GM21423 (cell line): ENCODE measurements around the gene GPR152.
"Not testable (repeated sequence)": the region's sequence is repeated elsewhere in the genome, so short reads cannot be mapped to it uniquely, and the experiment has no call there.

Experiments
- ATAC-seq: cut with Tn5 transposase; IDR thresholded peaks from one replicate; pipeline ENCODE4 v1.9.1; 2021; ENCODE audit warnings: mild to moderate bottlenecking, moderate library complexity; ENCODE audit not compliant: unreplicated experiment

The GPR152 gene

DNA sequence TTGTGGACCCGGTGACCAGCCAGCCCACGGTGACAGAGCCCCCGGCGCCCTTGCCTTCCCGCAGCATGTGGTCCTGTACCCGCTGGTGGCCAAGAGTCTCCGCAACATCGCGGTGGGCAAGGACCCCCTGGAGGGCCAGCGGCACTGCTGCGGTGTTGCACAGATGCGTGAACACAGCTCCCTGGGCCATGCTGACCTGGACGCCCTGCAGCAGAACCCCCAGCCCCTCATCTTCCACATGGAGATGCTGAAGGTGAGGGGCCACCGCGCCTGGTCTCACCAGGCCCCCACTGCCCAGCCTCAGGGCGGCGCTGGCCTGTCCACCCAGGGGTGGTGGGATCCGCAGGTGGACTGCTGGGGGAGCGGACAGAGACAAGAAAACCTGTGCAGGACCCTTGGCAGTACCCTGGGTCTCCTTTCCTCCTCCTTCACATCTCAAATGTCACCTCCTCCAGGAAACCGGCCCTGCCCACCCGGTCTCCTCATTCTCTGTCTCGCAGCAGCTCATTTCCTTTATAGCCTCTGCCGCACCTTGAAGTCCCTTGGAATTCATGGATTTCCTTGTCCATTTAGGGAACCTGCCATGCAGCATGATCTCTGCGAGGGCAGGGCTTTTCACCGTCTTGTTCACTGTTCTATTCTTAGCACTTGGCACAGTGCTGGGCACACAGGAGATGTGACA lies 36.8 kb upstream of the GPR152 start:
- no peak for ATAC-seq

DNA sequence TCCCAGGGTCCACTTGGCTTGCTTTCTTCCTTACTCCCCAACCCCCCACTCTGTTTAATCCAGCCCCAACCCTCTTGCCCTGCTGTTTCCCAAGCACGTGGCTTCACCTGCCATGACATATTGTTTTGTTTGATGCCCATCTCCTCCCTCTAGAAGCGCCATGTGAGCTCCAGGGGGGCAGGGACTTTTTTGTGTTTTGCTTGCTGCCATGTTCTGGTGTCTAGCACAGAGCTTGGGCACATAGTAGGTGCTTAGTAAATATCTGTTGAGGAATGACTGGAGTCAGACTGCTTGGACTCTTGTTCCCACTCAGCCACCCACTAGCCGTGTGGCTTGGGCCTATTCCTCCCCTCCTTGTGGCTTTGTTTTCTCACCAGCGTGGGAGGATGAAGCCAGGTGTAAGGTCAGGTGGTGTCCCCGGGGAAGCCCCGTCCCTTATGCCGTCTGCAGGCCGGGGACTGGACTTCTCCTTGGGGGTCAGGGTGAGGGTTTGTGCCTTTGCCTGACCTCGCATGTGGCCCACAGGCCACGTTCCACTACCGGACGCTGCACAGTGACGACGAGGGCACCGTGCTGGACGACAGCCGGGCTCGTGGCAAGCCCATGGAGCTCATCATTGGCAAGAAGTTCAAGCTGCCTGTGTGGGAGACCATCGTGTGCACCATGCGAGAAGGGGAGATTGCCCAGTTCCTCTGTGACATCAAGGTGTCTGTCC lies 34.1 kb upstream of the GPR152 start:
- no peak for ATAC-seq

DNA sequence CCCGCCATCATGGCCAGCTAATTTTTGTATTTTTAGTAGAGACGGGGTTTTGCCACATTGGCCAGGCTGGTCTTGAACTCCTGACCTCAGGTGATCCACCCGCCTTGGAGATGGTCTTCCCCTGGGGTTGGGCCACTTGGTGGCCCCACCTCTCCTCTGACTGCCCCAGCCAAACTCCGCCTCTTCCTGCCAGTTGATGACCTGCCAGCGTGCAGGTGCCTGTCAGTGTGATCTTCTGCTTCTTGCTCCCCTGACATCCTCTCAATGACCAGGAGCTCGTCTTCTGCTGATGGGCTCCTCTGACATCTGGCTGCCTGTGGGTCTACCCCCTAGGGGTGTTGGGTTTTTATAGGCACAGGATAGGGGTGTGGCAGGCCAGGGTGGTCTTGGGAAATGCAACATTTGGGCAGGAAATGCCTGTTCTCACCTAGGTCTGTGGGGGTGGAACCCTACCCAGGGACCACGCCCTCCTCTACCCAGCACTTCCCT lies 33.4 kb upstream of the GPR152 start:
- ATAC-seq: not testable (repeated sequence)

DNA sequence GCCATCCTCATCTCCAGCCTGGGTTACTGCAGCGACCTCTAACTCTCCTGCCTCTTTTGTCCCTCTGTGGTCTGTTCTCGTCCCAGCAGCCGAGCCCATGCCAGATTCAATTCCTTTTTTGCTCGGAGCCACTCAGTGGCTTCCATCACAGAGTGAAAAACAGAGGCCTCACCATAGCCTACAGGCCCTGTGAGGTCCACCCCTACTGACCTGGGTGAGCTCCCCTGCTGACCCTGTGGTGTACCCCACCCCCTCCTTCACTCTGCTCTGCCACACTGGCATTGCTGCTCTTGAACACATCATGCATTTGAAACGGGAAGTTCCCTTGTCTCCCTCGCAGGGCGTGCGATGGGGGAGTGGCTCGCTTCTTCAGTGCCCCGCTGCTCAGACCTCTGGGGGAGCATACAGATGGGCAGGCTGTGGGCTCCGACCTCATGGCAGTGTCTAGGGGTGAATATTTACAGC lies 32.4 kb upstream of the GPR152 start:
- ATAC-seq: no peak

DNA sequence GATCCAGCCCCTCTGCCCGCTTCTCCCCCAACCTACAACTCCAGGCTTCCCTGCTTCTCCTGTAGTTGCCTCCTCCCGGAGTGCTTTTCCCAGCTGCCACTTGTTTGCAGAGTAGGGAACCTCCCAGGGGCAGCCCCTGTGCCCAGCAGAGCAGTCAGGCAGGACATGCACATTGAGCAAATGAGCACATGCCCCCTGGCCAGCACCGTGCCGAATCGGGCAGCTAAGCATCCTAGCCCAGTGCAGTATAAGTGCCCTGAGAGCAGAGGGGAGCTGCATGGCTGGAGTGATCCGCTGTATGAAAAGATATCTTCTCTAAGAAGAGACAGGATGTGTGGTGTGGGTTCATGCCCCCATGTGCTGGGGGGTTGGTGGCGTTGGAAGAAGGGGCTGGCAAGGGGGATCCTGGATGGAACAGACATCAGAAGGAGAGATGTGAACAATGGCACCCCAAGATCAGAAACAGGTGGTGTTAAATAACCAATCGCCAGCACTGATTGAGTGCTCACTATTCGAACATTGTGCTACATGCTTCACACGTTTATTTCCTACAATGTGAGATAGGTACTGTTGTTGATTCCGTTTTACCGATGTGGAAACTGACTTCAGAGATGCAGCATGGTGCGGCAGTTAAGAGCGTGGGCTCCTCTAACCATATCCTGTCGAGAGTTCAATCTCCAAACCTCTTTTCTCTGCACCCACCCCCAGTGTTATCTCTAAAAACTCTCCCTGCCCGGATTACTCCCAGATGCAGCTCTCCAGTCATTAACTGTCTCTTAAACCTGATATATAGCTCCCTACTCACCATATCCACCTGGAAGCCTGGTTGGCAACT lies 31.5 kb upstream of the GPR152 start:
- ATAC-seq: no peak

DNA sequence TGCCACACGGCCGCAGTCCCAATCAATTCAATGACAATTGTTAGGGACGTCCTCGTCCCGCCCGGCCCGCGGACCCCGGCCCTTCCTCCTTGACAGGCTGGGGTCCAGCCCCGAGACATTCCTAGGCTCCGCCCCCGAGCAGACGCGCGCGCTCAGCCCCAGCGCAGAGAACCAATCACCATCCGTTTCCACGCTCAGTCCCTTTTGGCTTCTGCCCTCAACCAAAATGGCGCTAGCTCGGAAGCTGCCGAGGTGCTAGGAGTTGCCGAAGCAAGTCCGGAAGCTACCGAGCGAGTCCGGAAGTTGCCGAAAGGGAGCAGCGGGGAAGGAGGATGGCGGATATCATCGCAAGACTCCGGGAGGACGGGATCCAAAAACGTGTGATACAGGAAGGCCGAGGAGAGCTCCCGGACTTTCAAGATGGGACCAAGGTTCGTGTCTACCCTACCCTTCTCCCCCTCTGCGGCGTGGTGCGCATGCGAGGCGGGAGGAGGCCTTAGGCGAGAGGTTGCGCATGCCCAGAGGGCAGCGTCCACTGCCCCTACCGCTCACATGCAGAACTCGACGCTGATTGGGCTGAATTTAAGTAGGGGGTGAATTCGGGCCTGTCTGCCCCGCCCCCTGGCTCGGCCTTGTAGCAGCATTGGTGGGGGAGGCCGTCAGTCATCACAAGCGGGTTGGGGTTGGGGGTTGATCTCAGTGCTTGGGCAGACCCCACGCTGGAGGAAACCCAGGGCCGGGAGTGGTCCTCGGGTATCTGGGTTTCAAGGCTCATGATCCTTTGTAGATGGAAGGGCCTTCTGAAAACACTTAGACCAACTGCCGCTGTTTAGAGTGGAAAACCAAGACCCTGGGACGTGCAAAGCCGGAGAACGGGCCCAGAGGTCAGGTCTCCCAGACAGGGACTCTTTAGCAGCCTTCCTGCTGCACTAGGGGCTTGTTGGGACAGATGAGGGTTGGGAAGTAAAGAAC lies 30.6 kb upstream of the GPR152 start, which contains the start of gene AIP:
Gene AIP (plus strand): TSS at position 200 of the 972 bp plus-strand sequence. CDS start 133 bp downstream, at position 333.
- peak; percentile 61 for ATAC-seq

DNA sequence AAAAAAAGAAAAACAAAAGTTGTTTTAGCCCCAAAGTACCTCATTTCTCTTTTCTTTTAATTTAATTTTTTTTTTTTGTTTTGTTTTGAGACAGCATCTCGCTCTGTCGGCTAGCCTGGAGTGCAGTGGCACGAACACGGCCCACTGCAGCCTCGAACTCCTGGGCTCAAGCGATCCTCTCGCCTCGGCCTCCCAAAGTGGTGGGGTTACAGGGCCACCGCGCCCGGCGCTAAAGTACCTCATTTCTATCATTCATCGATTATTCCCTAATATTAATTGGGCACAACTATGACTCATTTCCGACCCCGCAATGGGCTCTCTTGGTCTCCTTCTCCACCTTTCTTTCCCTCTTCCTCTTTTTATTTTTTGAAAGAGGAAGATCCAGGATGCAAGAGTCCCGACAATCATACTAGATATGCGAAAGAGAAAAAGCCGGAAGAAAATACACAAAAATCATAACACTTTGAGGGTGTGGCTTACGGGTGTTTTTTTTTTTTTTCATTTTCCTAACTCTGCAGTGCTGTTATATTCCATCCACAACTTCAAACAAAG lies 29.8 kb upstream of the GPR152 start:
- peak; percentile 9 for ATAC-seq

DNA sequence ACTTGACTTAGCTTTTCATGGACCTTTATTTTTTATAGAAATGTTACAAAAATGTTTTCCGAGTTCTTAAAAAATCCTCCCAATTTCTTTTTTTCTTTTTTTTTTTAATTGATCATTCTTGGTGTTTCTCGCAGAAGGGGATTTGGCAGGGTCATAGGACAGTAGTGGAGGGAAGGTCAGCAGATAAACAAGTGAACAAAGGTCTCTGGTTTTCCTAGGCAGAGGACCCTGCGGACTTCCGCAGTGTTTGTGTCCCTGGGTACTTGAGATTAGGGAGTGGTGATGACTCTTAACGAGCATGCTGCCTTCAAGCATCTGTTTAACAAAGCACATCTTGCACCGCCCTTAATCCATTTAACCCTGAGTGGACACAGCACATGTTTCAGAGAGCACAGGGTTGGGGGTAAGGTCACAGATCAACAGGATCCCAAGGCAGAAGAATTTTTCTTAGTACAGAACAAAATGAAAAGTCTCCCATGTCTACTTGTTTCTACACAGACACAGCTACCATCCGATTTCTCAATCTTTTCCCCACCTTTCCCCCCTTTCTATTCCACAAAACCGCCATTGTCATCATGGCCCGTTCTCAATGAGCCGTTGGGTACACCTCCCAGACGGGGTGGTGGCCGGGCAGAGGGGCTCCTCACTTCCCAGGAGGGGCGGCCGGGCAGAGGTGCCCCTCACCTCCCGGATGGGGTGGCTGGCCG lies 25.0 kb upstream of the GPR152 start:
- ATAC-seq: not testable (repeated sequence)

DNA sequence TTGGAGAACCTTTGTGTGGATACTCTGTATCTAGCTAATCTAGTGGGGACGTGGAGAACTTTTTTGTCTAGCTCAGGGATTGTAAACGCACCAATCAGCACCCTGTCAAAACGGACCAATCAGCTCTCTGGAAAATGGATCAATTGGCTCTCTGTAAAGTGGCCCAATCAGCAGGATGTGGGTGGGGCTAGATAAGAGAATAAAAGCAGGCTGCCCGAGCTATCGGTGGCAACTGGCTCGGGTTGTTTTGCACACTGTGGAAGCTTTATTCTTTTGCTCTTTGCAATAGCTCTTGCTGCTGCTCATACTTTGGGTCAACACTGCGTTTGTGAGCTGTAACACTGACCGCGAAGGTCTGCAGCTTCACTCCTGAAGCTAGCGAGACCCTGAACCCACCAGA lies 24.2 kb upstream of the GPR152 start:
- ATAC-seq: not testable (repeated sequence)

DNA sequence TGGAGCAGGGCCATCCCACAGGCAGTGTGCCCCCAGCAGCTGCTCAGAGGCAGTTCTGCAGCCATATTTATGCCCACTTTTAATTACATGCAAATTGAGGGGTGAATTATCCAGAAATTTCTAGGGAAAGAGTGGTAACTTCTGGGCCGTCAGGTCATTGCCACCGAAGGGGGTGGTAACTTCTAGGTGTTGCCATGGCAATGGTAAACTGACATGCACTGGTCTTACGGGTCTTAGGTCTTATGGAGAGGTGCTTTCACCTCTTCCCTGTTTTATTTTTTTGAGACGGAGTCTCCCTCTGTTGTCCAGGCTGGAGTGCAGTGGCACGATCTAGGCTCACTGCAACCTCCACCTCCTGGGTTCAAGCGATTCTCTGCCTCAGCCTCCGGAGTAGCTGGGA lies 20.4 kb upstream of the GPR152 start:
- ATAC-seq: no peak

DNA sequence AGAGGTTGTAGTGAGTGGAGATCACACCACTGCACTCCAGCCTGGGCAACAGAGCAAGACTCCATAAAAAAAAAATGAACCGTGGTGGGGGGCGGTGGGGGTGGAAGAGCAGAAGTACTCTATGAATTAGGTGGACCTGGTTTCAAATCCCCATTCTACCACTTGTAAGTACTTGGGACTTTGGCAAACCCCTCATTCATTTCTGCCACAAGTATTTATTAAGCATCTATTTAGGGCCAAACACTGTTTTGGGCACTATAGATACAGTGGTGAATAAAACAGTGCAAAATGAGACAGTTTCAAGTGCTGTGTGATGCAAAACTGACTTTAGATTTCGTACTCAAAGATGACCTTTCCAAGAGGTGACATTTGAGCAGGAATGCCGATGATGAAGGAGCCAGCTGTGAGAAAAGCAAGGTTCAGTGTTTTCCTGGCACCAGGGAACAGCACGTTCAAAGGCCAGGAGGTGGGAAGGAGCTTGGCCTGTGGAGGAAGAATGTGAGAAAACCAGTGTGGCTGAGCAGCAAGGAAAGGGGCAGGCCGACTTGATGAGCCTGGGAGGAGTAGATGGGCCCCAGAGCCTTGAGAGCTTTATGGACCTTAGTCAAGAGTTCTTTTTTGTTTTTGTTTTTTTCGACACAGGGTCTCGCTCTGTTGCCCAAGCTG lies 17.9 kb upstream of the GPR152 start:
- no peak for ATAC-seq

DNA sequence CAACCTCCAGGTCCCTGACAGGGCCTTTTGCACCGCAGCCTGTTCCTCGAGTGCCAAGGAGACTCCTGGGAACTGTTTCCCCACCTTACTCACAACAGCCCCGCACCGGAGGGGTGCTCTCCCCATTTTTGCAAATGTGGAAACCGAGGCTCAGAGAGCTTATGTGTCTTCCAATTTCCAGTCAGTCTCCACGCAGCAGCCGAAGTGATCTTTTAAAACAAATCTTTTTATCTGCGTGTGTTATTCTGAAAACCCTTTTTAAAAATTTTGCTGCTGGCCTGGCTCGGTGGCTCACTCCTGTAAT lies 16.9 kb upstream of the GPR152 start:
- no peak for ATAC-seq

DNA sequence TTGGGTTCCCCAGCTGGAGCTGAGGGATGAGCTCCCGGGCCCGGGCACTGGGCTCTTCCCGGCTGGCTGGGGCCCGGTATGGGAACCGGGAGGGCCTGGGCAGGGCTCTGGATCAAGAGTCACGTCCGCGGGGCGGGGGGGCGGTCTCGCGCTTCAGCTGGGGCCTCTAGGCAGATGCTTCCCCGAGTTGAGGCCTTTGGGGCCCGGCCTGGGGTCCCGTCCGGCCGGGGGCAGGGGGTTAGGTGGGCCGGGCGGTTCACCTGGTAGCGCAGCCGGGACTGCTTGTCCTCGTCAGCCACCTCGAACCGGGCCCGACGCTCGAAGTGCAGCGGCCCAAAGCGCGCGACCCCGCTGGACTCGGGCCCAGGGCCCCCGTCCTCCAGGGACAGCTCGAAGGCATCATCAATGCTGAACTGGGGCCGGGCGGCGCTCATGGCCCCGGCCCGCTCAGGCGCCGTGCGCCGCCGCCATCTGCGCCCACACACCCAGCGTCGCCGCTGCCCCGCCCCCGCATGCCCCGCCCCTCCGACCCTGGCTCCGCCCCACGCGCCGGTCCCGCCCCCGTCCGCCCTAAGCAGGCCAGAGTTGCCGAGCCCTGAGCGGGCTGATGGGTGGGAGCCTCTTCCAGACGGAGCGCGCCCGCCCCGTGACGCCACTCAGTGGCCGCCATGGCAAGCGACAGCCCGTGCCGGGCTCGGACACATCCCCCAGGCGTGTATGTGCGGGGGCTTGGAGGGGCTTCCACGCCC lies 16.4 kb upstream of the GPR152 start, which contains the start of gene TMEM134:
Gene TMEM134 (minus strand): TSS at position 493 of the 749 bp plus-strand sequence. CDS start 59 bp downstream, at position 434.
- peak; percentile 67 for ATAC-seq

DNA sequence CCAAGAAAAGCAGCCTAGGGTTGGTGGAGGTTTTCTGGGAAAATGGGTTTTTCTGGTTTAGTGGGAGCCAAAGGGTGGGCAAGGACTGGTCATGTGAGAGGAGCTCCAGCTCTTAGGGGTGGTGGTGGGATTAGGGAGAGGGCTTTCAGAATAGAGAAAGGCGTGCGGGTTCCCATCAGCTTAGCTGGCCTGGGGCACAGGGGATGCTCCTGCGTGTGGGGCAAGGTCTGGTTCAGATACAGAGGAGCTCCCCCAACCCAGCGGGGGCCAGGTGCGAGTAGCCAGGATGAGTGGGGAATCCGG lies 15.9 kb upstream of the GPR152 start:
- no peak for ATAC-seq

DNA sequence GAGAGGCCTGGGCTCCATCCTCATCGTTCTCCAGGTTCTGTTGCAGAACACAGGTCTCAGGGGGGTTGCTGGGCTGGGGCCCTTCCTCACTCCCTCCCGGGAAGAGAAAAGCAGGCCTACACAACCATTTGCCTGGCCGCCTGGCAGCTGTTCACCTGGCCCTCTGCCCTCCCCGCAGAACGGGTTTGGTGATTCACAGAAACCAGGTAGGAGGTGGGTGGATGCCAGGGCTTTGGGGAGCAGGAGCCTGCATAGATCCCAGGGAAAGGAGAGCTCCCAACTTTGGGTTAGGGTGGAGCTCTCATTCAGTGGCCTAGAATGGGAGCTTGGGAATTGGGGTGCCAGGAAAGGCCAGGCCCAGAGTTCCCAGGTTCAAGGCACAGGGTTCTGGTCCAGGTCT lies 15.5 kb upstream of the GPR152 start:
- no peak for ATAC-seq

DNA sequence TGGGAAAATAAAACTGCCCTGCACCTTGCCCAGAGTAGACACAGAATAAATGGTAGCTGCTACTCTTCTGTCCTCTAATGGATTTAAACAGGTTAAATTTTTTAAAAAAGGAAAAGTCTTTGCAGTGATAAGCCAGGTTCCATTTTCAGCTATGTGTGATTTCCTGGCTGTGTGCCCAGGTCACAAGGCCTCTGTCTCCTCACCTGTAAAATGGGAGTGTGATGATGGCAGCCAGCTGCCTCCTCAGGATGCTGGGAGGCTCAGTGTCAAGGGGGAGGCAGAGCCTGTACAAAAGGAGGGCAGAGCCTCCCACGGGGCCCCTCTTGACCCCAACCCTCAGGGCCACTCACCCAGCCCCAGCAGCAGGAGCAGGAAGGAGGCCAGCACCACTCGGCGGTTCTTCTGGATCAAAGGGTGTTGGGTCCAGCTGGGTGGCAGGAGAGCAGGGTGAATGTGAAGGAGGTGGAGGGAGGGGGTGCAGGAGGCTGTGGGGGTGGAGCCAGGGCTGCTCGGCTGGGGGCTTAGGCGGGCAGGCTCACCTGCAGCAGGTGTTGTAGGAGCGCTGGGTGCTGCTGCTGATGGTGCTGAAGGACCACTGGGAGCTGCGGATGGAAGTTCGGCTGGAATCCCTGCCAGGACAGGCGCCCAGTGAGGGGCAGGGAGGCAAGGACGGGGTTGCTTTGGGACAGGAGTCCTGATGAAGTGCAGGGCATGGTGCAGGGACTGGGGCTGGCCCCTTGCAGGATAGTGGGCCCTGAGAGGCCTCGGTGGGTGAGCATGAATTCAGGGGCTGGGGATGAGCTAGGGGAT lies 14.6 kb upstream of the GPR152 start:
- ATAC-seq: no peak

DNA sequence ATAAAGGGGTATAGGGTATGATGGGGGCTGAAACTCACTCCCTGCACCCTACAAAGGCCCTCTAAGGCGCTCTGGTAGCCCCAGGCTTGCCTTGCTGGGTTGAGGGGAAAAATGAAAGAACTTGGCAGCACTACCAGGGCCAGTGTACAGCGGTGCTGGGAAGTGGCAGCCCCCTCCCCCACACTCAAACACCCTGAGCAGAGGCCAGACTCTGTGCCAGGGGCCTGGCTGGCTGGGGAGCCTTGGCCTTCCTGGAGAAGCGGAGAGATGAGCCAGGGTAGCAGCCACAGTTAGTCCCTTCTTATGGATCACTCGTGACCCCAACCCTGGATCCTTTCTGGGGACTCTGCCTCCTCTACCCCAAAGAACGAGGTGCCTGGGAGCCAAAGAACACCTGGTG lies 13.8 kb upstream of the GPR152 start:
- no peak for ATAC-seq
